GM18861 (cell line): ENCODE data around the gene CSF2RB.

Experiments
- ATAC-seq: cut with Tn5 transposase; IDR thresholded peaks from one replicate; pipeline ENCODE4 v1.9.1; 2021; ENCODE audit not compliant: unreplicated experiment

The CSF2RB gene

DNA sequence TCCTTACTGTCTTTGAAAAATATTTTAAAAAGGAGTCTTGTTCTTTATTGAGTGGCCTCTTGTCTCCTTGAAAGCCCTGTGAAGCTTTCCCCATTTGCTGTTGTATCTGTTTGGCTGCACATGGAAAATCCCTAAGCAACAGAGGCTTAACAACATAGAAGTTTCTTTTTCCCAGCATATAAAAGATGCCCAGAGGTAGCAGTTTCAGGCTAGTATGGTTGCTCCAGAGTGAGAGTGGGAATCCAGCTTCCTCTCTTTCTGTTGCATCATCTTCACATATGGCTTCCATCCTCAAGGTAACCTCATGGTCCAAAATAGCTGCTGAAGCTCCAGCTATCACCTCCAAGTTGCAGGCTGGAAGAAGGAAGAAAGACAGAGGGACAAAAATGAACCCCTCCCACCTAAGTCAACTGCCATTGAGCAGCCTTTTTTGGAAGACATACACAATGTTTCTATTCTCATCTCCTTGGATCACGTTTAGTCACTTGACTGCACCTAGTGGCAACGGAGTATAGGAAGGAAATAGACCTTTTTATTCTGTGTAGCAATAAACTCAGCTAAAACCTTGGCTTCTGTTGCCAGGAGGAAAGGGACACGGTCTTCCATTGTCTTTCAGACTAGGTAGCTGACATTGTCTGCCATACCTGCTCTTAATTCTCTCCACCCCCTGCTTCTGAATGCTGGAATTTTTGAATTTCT lies 5.3 kb downstream of the CSF2RB start:
- no peak for ATAC-seq

GRCh38 chr22:36921309-36922104 lies 8.1 kb downstream of the CSF2RB start:
- ATAC-seq = no peak

GRCh38 chr22:36922105-36922608 lies 8.7 kb downstream of the CSF2RB start:
- no peak for ATAC-seq

DNA sequence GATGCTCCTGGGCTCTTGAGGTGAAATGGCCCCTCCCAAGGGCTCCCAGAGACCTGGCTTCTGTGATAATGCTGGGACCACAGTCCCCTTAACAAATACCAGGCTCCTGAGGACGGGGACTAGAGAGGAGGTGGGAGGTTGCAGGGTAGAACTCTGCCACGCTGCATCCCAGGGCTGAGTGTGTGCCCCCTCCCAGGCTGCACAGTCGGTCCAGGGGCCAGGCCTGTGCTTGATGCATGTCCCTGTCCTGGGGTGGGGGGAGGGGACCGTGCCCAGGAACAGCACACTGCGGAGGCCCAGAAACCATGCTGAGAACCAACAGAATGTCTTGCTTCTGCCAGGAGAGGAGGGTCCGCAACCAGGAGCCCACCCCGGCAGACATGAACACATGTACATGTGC lies 9.3 kb downstream of the CSF2RB start:
- no peak for ATAC-seq

- no peak for ATAC-seq
These were observed 9.8 kb downstream of the CSF2RB start for GRCh38 chr22:36923131-36923788.

- ATAC-seq = no peak
These were observed 10.8 kb downstream of the CSF2RB start for GRCh38 chr22:36924151-36924698.

DNA sequence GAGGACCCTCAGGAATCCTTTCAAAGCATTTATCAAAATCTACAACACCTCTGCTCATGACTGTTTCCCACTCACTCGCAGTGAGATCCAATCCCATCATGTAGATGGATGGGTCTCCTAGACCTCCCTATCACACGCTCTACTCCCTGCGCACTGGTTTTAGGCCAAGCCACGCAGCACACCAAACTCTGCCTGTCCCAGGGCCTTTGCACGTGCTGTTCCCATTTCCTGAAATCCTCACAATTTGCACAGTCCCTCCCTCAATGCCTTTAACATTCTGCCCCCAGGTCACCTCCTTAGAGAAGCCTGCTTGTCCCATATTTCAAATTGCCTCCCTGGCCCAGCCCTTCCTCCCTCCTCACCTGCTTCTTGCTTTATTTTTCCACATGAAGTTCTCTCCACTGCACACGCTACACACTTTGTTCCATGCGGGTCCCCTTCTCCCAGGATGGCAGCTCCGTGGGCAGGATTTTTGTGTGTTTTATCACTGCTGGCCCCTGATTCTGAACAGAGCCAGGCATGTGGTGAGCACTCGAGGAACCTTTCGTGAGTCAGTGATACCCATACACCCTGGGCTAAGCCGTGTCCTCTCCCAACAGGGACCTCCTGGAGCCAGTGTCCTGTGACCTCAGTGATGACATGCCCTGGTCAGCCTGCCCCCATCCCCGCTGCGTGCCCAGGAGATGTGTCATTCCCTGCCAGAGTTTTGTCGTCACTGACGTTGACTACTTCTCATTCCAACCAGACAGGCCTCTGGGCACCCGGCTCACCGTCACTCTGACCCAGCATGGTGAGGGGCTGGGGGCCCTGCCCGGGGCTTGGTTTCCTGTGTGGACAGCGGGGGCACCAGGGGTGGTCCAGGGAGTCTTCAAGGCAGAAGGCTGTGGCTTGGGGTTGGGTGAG lies 12.2 kb downstream of the CSF2RB start:
- ATAC-seq = no peak

GRCh38 chr22:36926309-36926708 lies 12.9 kb downstream of the CSF2RB start:
- no peak for ATAC-seq

GRCh38 chr22:36926721-36927435 lies 13.4 kb downstream of the CSF2RB start:
- no peak for ATAC-seq

DNA sequence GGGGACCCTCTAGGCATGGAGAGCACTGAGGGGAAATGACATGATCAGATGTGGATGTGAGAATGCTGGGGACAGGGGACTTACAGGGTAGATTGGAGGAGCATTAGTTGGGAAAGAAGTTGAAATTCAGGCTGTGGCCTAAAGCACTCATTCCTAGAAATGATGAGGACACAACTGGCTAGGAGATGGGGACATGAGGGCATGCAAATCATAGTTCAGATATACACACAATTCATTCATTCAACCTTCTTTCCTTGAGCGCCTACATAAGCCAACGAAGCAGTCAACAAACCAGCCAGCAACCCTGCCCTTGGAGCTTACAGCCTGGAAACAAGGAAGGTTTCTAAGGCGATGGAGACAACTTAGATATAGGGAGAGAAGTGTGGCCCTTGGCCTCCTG lies 14.2 kb downstream of the CSF2RB start:
- no peak for ATAC-seq

GRCh38 chr22:36928196-36928595 lies 14.8 kb downstream of the CSF2RB start:
- no peak for ATAC-seq

- no peak for ATAC-seq
These were observed 15.5 kb downstream of the CSF2RB start for GRCh38 chr22:36928786-36929535.

- ATAC-seq = no peak
These were observed 16.2 kb downstream of the CSF2RB start for GRCh38 chr22:36929621-36930020.

DNA sequence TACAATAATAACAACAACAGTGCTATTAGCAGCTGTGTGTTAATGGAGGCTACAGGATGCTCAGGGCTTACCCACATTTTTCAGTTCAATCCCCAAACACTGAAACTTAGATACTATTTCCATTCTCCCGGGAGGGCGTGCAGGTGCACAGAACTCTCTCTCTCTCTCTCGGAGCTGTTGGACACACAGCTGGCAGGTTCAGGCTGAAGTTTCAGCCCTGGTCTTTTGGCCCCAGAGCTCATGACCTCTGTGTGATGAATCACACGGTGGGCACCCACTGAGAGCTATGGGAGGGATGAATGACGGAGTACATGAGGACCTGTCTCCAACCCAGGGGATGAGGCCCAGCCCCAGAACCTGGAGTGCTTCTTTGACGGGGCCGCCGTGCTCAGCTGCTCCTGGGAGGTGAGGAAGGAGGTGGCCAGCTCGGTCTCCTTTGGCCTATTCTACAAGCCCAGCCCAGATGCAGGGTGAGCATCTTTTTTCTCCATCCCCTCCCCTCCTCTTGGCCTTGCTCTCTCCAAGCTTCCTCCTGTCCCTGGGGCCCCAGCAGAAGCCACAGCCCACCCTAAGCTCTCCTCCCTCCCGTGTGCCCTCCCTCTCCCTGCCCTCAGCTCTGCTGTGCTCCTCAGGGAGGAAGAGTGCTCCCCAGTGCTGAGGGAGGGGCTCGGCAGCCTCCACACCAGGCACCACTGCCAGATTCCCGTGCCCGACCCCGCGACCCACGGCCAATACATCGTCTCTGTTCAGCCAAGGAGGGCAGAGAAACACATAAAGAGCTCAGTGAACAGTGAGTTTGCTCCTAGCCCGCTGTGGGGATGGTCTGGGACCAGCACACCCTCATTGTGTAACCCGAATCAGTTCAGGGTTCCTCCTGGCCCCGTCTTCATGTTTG lies 16.9 kb downstream of the CSF2RB start:
- no peak for ATAC-seq

GRCh38 chr22:36931446-36931845 lies 18.0 kb downstream of the CSF2RB start:
- ATAC-seq = no peak

DNA sequence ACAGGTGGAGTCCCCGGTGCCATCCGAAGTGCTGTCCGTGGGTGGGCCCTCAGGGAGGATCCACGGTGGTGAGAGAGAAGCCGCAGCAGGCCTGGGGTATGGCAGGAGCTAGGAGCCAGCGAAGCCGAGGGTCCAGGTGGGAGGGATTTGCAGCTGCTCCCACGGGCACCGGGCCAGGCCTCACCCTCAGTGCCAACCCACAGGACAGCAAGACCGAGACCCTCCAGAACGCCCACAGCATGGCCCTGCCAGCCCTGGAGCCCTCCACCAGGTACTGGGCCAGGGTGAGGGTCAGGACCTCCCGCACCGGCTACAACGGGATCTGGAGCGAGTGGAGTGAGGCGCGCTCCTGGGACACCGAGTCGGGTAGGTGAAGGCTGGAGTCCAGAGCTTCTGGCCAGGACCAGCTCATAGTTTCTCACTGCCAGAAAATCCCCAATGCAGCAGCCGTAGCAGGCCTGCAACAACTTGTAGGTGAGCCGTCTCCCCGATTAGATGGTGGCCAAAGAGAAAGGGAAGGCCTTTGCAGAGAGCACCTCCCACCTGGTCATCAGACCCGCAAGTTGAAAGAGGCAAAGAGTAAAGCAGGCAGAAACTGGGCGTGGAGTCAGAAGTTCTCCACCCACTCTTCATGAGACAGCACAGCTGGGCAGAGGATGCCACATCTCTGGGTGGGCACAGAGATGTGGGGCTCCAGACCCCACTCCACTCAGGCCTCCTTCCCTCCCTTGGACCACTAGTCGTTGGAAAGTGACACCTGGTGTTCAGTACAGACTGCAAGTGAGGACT lies 20.4 kb downstream of the CSF2RB start:
- no peak for ATAC-seq
